Activated naive CD8-positive, alpha-beta T cell treated with anti-CD3 and anti-CD28 coated beads for 36 hours (primary cell): Measurements from ENCODE around the gene DLG2. TPM values are rescaled to one million over a fixed set of nuclear protein-coding genes. Genes with fewer than 3 reads are reported as not detected.

ENCODE experiments used
- DNase-seq: peaks from one replicate; pipeline ENCODE4 v3.0.0; 2021
- H3K27ac Mint-ChIP-seq: one replicate; pipeline ENCODE4 v1.8.0; 2022; ENCODE audit warnings: mild to moderate bottlenecking, moderate library complexity, mixed read lengths
- H3K27me3 Mint-ChIP-seq: one replicate; pipeline ENCODE4 v1.8.0; 2022; ENCODE audit warnings: mild to moderate bottlenecking, mixed read lengths
- H3K36me3 Mint-ChIP-seq: one replicate; pipeline ENCODE4 v1.8.0; 2021; ENCODE audit warnings: mild to moderate bottlenecking, mixed read lengths
- H3K4me1 Mint-ChIP-seq: one replicate; pipeline ENCODE4 v1.8.0; 2021; ENCODE audit warnings: mixed read lengths
- H3K4me3 Mint-ChIP-seq: one replicate; pipeline ENCODE4 v1.8.0; 2022; ENCODE audit warnings: mild to moderate bottlenecking, moderate library complexity, mixed read lengths
- H3K9me3 Mint-ChIP-seq: one replicate; pipeline ENCODE4 v1.8.0; 2022; ENCODE audit warnings: mixed read lengths
- total RNA-seq, 2 experiments: library from RNA; stranded (reverse); gene quantifications; one replicate each; pipeline ENCODE4 v1.2.3, GENCODE V29; 2021

DLG2 gene
- total RNA-seq, 2 experiments from 2014 or later, result 1.7 to 1.9 TPM

DNA sequence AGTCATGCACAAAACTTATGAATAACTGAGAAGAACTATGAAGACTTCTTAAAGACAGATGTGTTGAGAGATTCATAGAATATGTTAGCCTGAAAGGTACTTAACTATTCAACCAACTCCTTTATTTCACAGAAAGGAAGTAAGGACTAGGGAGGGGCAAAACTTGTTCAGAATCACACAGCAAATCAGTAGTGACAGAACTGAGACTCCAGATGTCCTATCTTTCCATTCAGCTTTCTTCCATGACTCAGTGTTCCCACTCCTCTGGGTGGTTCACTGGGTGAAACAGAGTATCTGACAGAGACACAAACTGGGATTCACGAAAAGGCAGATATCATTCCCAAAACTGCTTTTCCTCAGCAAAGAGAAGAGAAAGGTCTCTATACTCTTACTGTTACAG is 1053.3 kb downstream of the DLG2 start:
- peaks cover 5% of the 10 kb centered on the region for H3K9me3 Mint-ChIP-seq
- no peak overlapping the region for H3K4me3 Mint-ChIP-seq
- DNase-seq, result no peak
- no peaks in the 10 kb centered on the region for H3K36me3 Mint-ChIP-seq
- H3K27me3 Mint-ChIP-seq, result no peaks in the 10 kb centered on the region
- no peak overlapping the region for H3K27ac Mint-ChIP-seq
- H3K4me1 Mint-ChIP-seq, result no peaks in the 10 kb centered on the region

DNA sequence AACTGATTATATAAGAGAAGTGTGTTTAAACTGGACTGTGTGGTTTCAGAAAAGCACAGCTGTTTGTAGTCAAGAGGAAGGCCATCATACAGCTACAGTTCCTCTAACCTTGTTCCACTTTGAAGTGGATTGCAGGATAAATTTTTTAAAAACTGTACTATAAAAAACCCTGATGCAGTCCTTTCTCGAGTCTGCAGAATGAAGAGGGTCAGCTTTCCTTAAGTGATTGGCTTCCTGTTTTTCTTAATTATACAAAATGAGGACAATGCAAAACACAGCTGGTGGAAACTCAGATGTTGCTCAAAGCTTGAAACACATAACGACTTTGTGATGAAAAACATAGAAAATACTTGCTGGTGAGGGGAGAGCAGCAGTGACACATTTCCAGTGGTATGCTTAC is 1060.5 kb downstream of the DLG2 start:
- Mint-ChIP-seq H3K36me3 (no peaks in the 10 kb centered on the region), H3K27me3 (no peaks in the 10 kb centered on the region), H3K4me3 (no peak overlapping the region), H3K4me1 (no peaks in the 10 kb centered on the region), H3K27ac (no peak overlapping the region), H3K9me3 (peaks cover 5% of the 10 kb centered on the region)
- DNase-seq, result no peak

DNA sequence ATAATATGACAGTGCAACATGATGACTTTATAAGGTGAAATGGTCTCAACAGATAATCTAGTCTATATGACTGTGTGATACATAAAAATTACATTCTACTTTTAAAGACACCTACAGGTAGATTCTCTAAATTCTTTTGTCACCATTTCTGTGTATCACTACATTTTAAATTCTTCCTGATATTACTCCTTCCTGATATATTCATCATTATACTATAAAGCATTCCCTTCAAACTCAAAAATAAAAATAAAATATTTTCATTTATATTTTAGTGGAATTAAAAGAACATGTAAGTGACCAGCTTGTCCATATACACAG is 1062.3 kb downstream of the DLG2 start:
- no peak overlapping the region for H3K27ac Mint-ChIP-seq
- no peaks in the 10 kb centered on the region for H3K36me3 Mint-ChIP-seq
- H3K4me1 Mint-ChIP-seq, result no peaks in the 10 kb centered on the region
- H3K4me3 Mint-ChIP-seq, result no peak overlapping the region
- H3K9me3 Mint-ChIP-seq, result peaks cover 2% of the 10 kb centered on the region
- H3K27me3 Mint-ChIP-seq, result no peaks in the 10 kb centered on the region
- no peak for DNase-seq

DNA sequence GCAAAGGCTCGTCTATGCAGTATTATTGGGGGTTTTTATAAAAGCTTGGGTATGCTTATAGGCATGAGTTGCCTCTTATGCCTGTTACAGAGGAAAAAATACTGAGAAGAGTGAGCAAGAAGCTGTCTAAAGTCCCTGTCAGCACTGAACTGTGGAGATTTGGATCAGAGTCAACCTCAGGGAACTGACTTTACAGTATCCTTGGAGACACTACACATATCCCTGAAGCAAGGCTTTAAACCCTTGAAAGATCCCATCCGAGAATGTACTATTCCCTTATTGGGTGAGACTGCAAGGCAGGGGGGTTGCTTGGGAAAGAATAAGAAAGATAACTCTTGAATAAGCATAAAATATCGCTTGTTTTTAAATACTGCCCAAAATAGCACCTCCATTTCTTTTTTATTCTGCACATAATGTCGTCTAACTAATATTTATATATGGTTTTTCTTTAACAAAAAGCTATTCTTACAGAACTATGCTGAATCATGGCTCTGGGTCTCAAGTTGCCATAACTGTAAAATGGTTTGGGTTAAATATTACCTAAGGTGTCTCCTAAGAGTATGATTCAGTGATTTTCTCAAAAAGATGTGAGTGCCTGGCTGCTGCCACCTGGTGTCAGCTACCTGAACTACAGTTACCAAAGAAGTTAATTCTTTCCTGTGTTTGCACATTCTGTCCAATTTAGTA is 1062.8 kb downstream of the DLG2 start:
- Mint-ChIP-seq H3K9me3 (peaks cover 2% of the 10 kb centered on the region), H3K4me1 (no peaks in the 10 kb centered on the region), H3K27ac (no peak overlapping the region), H3K36me3 (no peaks in the 10 kb centered on the region), H3K27me3 (no peaks in the 10 kb centered on the region), H3K4me3 (no peak overlapping the region)
- DNase-seq, result peak; percentile 5

DNA sequence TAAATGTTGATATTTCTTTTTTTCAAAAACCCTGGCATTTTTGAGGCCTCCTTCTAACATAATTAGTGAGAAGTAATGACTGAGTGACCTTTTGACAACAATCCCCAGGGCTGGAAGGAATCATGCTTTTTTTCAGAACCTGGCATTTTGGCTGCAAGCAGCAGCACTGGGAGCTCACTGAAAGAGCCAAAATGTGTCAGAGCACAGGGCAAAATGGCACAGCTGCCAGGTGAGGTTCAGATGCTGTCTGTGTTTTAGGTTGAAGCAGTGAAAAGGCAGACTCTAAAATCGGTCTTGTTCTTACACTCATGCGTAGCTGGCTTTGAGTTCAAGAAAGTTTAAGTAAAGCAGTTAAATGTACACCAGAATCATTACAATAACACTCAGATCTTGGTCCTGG is 1063.8 kb downstream of the DLG2 start:
- Mint-ChIP-seq H3K9me3 (no peaks in the 10 kb centered on the region), H3K27ac (no peak overlapping the region), H3K4me1 (no peaks in the 10 kb centered on the region), H3K36me3 (no peaks in the 10 kb centered on the region), H3K4me3 (no peak overlapping the region), H3K27me3 (no peaks in the 10 kb centered on the region)
- DNase-seq, result no peak

DNA sequence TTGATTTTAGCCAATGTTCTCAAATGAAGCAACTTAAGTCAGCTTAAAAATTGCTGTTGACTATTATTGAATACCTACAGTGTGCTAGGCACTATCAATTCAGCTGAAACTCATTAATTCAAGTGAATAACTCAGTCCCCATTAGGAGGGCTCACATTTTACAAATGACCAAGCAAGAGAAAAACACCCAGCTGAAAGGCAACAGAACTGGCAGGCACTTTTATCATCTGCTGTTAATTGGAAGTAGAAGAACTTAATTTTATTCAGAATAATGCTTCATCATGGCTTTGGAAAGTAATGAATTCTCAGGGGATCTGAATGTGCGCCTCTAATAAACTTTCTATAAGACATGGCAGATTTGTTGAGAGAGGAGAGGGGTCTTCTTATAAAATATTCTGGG is 1066.9 kb downstream of the DLG2 start:
- H3K36me3 Mint-ChIP-seq, result no peaks in the 10 kb centered on the region
- H3K27me3 Mint-ChIP-seq, result no peaks in the 10 kb centered on the region
- DNase-seq, result no peak
- H3K9me3 Mint-ChIP-seq, result no peaks in the 10 kb centered on the region
- no peak overlapping the region for H3K27ac Mint-ChIP-seq
- H3K4me1 Mint-ChIP-seq, result no peaks in the 10 kb centered on the region
- H3K4me3 Mint-ChIP-seq, result no peak overlapping the region

DNA sequence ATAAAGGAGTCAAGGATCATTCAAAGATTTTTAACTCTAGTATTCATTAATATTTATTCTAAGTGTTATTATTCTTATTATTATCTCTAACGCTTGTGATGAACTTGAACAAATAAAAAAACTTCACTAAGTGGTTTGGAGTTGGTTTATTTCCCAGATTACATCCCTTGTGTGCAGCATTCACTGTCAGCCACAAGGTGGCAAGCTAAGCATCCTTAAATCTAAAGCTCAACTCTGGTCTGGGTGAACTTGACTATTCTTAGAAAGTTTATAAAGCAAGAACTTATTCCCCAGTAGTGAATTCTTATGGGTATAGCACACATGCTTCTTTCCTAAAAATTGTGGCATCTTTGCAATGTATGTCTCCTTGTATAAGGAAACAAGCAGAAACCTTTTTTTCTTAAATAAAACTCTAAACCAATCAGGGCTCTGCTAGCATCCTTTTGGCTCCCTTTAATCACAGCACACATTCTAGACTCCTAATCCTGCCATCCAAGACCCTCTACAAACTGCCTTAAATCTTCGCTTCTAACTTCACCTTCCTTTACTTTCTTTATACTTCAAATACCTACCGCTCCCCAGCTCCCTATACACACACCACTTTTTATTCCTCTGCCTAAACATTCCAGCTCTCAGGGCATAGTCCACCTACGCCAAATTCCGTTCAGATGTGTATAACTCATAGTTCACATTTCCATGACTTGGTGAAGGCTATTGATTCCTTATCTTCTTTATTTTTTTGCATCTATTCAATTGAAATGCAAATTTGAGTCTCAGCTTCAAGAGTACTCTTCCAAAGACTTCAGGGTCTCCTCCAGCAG is 1068.8 kb downstream of the DLG2 start:
- Mint-ChIP-seq H3K36me3 (no peaks in the 10 kb centered on the region), H3K27ac (no peak overlapping the region), H3K4me1 (no peaks in the 10 kb centered on the region), H3K9me3 (no peaks in the 10 kb centered on the region), H3K4me3 (no peak overlapping the region), H3K27me3 (no peaks in the 10 kb centered on the region)
- no peak for DNase-seq

DNA sequence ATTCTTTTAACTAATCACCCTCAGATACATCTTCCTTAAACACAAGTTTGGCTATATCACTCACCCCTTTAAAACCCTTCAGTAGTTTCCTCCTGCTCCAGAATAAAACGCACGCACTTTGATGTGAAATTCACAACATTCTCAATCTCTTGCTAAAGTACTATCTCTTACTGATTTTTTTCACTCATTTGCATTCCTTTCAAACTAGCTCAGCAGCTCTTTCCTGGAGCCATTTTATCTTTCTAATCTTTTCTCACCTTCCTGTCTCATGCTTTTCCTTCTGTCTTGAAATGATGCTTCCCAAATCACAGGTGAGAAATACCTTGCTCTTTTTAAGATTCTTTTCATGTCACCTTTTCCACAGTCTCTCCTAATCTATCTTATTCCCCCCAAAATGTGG is 1074.4 kb downstream of the DLG2 start:
- Mint-ChIP-seq H3K27me3 (no peaks in the 10 kb centered on the region), H3K36me3 (no peaks in the 10 kb centered on the region), H3K4me1 (no peaks in the 10 kb centered on the region), H3K4me3 (no peak overlapping the region), H3K9me3 (no peaks in the 10 kb centered on the region), H3K27ac (no peak overlapping the region)
- DNase-seq, result no peak

DNA sequence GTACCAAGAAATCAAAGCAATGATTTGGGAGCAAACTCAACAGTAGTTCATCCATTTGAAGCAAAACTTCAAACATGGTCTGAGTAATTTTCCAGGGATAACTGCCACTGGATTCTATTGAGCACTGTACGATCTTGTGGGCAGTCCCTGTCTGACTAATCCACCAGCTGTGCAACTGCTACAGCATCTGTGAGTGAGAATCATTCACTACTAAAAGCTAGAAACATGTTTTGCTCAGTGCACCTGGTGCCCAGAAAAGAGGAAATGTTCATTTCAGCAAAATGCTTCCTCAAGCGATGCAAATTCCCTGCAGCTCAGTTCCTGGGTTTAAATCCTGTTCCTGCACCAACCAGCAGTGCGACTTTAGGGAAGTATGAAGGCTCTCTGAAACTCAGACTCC is 1077.9 kb downstream of the DLG2 start:
- Mint-ChIP-seq H3K4me1 (no peaks in the 10 kb centered on the region), H3K27me3 (no peaks in the 10 kb centered on the region), H3K4me3 (no peak overlapping the region), H3K9me3 (no peaks in the 10 kb centered on the region), H3K36me3 (no peaks in the 10 kb centered on the region), H3K27ac (no peak overlapping the region)
- no peak for DNase-seq

DNA sequence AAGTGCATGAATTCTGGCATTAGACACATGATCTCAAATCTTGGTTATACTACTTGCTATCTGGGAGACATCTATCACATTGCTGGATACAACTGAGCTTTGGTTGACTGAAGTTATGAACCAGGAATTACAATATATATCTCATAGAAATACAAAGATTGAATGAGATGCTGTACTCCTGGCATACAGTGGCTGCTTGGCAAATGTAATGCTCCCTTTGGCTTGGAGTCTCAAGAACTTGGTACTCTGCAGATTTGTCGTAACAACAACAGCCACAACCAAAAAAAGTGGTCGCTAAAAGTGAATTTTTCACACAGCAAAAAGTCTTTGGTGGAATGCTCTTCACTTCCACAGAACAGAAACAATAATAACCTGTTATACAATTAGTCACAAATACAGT is 1082.6 kb downstream of the DLG2 start:
- no peaks in the 10 kb centered on the region for H3K4me1 Mint-ChIP-seq
- H3K27ac Mint-ChIP-seq, result no peak overlapping the region
- H3K27me3 Mint-ChIP-seq, result no peaks in the 10 kb centered on the region
- DNase-seq, result no peak
- H3K4me3 Mint-ChIP-seq, result no peak overlapping the region
- H3K9me3 Mint-ChIP-seq, result peaks cover 6% of the 10 kb centered on the region
- no peaks in the 10 kb centered on the region for H3K36me3 Mint-ChIP-seq

DNA sequence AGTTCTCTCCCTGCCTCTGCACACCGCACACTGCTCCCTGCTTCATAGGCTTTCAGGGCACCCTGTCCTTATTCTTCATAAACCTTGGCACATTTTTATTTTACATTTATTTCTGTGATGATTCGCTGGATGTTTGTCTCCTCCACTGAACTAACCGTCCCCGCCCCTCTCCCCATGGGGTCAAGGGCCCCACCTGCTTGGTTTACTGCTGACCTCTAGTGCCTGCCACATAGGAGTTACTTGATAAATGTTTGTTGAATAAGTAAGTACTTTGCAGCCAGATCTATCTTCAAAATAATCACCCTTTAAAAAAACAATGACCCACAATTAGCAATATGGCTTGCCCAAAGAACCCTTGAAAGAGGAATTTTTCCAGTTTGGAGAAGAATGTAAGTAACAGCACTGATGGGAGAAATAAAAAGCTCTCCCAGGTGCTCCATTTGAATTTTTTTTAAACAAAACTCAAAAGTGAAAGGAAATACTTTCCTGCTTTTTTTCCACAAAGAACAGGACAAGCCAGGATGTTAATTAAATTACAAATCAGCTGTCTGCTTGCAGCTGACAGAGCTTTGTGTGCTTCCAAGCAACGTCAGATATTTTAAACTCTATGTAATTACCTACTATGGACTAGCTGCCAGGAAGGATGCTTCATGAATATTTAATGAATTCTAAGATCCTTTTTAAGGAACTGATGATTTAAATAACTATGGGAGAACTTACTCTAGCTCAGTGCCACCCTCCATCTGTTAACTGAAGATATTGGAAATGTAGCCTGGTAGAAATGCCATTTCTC is 1083.6 kb downstream of the DLG2 start:
- no peak for DNase-seq
- Mint-ChIP-seq H3K4me1 (no peaks in the 10 kb centered on the region), H3K27ac (no peak overlapping the region), H3K9me3 (peaks cover 6% of the 10 kb centered on the region), H3K36me3 (no peaks in the 10 kb centered on the region), H3K27me3 (no peaks in the 10 kb centered on the region), H3K4me3 (no peak overlapping the region)

DNA sequence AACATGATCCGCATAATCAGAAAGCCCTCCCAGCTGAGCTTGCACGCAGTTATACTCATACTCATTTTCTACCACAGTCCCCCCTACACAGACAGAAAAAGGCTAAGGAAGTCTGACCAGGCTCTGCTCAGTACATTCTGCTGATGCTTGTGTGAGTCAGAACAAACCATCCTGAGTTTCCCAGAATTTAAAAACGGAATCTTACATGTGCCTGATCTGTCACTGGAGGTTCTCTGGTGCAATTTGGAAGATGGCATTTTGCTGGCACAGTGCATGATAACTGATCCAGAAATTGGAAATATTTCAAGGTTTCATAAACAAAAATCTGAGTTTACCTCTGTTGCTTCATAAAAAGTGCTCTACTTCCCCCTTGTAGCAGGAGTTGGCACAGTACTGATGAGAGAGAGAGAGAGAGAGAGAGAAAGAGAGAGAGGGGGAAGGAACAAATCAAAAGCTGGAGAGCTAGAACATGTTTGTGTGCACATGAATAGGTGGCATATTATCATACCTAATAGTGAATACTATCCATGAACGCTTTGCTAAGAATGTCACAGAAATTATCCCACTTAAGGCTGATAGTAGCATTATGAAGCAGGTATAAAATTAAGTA is 1085.3 kb downstream of the DLG2 start:
- Mint-ChIP-seq H3K4me1 (no peaks in the 10 kb centered on the region), H3K27me3 (no peaks in the 10 kb centered on the region), H3K36me3 (no peaks in the 10 kb centered on the region), H3K27ac (no peak overlapping the region), H3K4me3 (no peak overlapping the region), H3K9me3 (peaks cover 6% of the 10 kb centered on the region)
- no peak for DNase-seq

DNA sequence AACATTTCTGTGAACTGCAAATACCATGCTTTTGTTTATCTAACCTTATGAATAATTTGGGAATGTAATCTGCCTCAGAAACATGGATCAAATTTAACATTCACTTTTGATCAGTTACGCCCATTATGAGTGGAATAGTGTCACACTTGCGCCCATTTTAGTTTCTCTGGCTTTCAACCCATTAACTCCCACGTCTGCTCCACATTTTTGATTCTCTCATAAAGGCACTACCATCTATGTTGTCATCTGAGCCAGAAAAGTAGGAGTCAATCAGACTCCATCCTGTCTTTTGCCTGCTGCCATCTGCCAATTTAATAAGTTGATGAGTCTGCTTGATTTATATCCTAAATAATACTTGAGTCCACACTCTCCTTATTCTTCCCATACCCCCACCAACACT is 1090.7 kb downstream of the DLG2 start:
- Mint-ChIP-seq H3K4me1 (no peaks in the 10 kb centered on the region), H3K9me3 (peaks cover 4% of the 10 kb centered on the region), H3K27me3 (no peaks in the 10 kb centered on the region), H3K36me3 (no peaks in the 10 kb centered on the region), H3K27ac (no peak overlapping the region), H3K4me3 (no peak overlapping the region)
- no peak for DNase-seq

DNA sequence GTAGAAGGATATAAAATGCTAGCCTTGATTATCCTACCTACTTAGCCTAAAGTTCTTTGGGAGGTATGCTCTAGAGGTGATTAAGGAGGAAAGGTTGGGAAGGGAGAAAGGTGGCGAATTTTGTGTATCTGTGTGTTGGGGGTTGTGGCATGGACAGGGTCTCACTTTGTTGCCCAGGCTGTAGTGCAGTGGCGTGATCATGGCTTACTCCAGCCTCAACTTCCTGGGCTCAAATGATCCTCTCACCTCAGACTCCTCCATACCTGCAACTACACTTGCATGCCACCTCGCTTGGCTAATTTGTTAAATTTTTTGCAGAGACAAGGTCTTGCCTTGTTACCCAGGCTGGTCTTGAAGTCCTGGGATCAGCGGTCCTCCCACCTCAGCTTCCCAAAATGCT is 1094.8 kb downstream of the DLG2 start:
- Mint-ChIP-seq H3K27me3 (no peaks in the 10 kb centered on the region), H3K4me3 (no peak overlapping the region), H3K4me1 (no peaks in the 10 kb centered on the region), H3K36me3 (no peaks in the 10 kb centered on the region), H3K27ac (no peak overlapping the region), H3K9me3 (peaks cover 2% of the 10 kb centered on the region)
- no peak for DNase-seq

DNA sequence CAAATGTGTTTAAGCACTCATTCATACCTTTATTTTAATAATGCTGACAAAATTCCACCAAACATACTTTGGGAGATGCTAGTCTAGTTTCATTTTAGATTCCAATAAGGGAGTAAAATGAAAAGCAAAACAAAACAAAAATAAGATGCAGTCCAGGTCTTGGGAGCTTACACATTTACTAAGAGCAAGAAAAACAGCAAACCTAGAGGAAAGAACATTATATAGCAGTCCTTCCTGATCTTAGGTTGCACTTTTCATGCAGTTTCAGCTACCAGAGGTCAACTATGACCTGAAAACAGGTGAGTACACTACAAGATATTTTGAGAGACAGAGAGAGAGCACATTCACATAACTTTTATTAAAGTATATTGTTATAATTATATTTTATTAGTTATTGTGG is 1100.9 kb downstream of the DLG2 start:
- H3K27ac Mint-ChIP-seq, result no peak overlapping the region

More for the DNA sequence above, 1100.9 kb downstream of the DLG2 start:
- DNase-seq, result no peak
- no peaks in the 10 kb centered on the region for H3K36me3 Mint-ChIP-seq
- H3K4me3 Mint-ChIP-seq, result no peak overlapping the region
- H3K27me3 Mint-ChIP-seq, result no peaks in the 10 kb centered on the region
- no peaks in the 10 kb centered on the region for H3K4me1 Mint-ChIP-seq
- peaks cover 4% of the 10 kb centered on the region for H3K9me3 Mint-ChIP-seq
